ENCODE measurements around the gene PPP2R2C. TPM values are rescaled to one million over a fixed set of nuclear protein-coding genes. Genes with fewer than 3 reads are reported as not detected.

The PPP2R2C gene
- total RNA-seq, 4 donors from 2014 or later = 0.50 to 2.7 (median 1.4) TPM

DNA sequence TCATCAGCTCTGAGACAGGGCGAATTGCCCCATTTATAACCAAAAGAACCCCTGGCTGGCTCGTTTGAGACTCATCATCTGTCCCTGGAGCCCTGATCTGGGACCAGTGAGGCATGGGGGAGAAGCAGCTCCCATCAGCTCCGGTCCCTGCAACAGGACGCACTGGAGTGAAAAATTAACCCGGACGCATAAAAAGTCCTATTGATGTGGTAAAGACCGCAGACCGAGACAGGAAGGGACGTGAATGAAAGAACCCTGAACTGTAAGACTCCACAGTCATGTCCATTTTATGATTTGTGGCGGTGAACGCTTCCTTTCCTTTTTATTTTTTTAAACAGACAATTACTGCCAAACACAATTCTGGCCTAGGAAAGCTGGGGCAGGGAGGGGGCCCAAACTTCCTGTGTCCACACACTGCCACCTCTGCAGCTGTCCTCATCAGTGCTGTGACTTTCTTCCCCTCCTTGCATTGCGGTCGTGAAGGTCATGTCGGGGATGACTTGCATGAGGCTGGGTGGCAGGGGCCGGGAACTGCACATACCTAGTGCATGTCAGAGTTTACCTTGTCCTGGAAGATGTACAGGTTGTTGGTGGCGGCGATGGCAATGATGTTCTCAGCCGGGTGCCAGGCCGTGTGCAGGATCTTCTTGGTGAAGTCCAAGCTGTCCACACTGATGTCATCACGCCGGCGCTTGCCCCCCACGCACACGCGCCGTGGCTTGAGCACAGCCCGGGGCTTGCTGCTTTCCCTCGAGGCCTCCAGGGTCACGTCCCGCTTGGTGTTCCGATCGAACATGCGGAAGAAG lies 149.4 kb downstream of the PPP2R2C start:
- no peak overlapping the region for H3K4me3 ChIP-seq
- peaks cover 0 to 7% (median 4%) of the 10 kb centered on the region in 4 donors for H3K9me3 ChIP-seq
- peaks cover 0 to 19% (median 0%) of the 10 kb centered on the region in 4 donors for H3K27me3 ChIP-seq
- no peak overlapping the region for H3K27ac ChIP-seq (replicated peaks in 1 of 4)
- intact Hi-C loops (cut with DNase I) = no loop called here
- no peaks in the 10 kb centered on the region for H3K36me3 ChIP-seq
- TF ChIP-seq CTCF (IDR thresholded peaks at IDR 0.05) (no peak), POLR2A (IDR thresholded peaks at IDR 0.05; ENCODE audit: low read depth) (no peak), POLR2AphosphoS5 (IDR thresholded peaks at IDR 0.05) (no peak), EP300 (IDR thresholded peaks at IDR 0.05) (no peak)
- no peak for DNase-seq (ENCODE audit: extremely low spot score)
- 81% methylated on average over 29 of the region's 33 CpGs for WGBS
- peaks cover 0 to 12% (median 7%) of the 10 kb centered on the region in 4 donors for H3K4me1 ChIP-seq

- H3K9me3 ChIP-seq = peaks cover 0 to 7% (median 4%) of the 10 kb centered on the region in 4 donors
- intact Hi-C loops (cut with DNase I) = no loop called here
- H3K4me1 ChIP-seq = peaks cover 0 to 11% (median 4%) of the 10 kb centered on the region in 4 donors
- DNase-seq (ENCODE audit: extremely low spot score) = no peak
- no peak overlapping the region for H3K27ac ChIP-seq (replicated peaks in 1 of 4)
- peaks cover 0 to 20% (median 0%) of the 10 kb centered on the region in 4 donors for H3K27me3 ChIP-seq
- no peak for TF ChIP-seq POLR2AphosphoS5 (IDR thresholded peaks at IDR 0.05)
- no peak for TF ChIP-seq POLR2A (IDR thresholded peaks at IDR 0.05; ENCODE audit: low read depth)
- no peak for TF ChIP-seq CTCF (IDR thresholded peaks at IDR 0.05)
- no peak for TF ChIP-seq EP300 (IDR thresholded peaks at IDR 0.05)
- 93% methylated on average over 20 of the region's 23 CpGs for WGBS
- H3K36me3 ChIP-seq = no peaks in the 10 kb centered on the region
- no peak overlapping the region for H3K4me3 ChIP-seq
Observed at GRCh38 chr4:6322067-6322760, 150.2 kb downstream of the PPP2R2C start.

- WGBS = 81% methylated on average over 2 of the region's 2 CpGs
- intact Hi-C loops (cut with DNase I) = no loop called here
- DNase-seq (ENCODE audit: extremely low spot score) = no peak
- peaks cover 0 to 7% (median 4%) of the 10 kb centered on the region in 4 donors for H3K9me3 ChIP-seq
- no peak overlapping the region for H3K4me3 ChIP-seq
- H3K4me1 ChIP-seq = peaks cover 0 to 5% (median 0%) of the 10 kb centered on the region in 4 donors
- H3K36me3 ChIP-seq = no peaks in the 10 kb centered on the region
- TF ChIP-seq POLR2AphosphoS5 (IDR thresholded peaks at IDR 0.05) (no peak), POLR2A (IDR thresholded peaks at IDR 0.05; ENCODE audit: low read depth) (no peak), CTCF (IDR thresholded peaks at IDR 0.05) (no peak), EP300 (IDR thresholded peaks at IDR 0.05) (no peak)
- no peak overlapping the region for H3K27ac ChIP-seq (replicated peaks in 1 of 4)
- peaks cover 0 to 21% (median 0%) of the 10 kb centered on the region in 4 donors for H3K27me3 ChIP-seq
Observed at GRCh38 chr4:6321361-6321760, 151.1 kb downstream of the PPP2R2C start.

- no peak for TF ChIP-seq EP300 (IDR thresholded peaks at IDR 0.05)
- TF ChIP-seq POLR2A (IDR thresholded peaks at IDR 0.05; ENCODE audit: low read depth) = no peak
- TF ChIP-seq CTCF (IDR thresholded peaks at IDR 0.05) = no peak
- TF ChIP-seq POLR2AphosphoS5 (IDR thresholded peaks at IDR 0.05) = no peak
- H3K4me3 ChIP-seq = no peak overlapping the region
- intact Hi-C loops (cut with DNase I) = no loop called here
- H3K27ac ChIP-seq (replicated peaks in 1 of 4) = no peak overlapping the region
- H3K27me3 ChIP-seq = peaks cover 0 to 21% (median 0%) of the 10 kb centered on the region in 4 donors
- no peaks in the 10 kb centered on the region for H3K36me3 ChIP-seq
- peaks cover 0 to under 1% (median 0%) of the 10 kb centered on the region in 4 donors for H3K4me1 ChIP-seq
- no peak for DNase-seq (ENCODE audit: extremely low spot score)
- H3K9me3 ChIP-seq = peaks cover 0 to 7% (median 4%) of the 10 kb centered on the region in 4 donors
- 89% methylated on average over 6 of the region's 6 CpGs for WGBS
Observed at GRCh38 chr4:6320663-6321062, 151.8 kb downstream of the PPP2R2C start.
